Measurements from ENCODE around the gene NEDD8.
A peak's percentile ranks its signal among the peaks of the same experiment; 100 is the strongest.
"Not testable (repeated sequence)": the region's sequence is repeated elsewhere in the genome, so short reads cannot be mapped to it uniquely, and the experiment has no call there.

The NEDD8 gene

GRCh38 chr14:24228902-24229301 lies 3.3 kb downstream of the NEDD8 start:
- TF ChIP-seq CTCF (IDR thresholded peaks at IDR 0.05): no peak
- no peak for DNase-seq
- Mint-ChIP-seq H3K27me3 (ENCODE audit: low read depth, poor library complexity) (no peaks in the 10 kb centered on the region), H3K27ac (no peak overlapping the region), H3K36me3 (ENCODE audit: low read depth) (peaks cover 28% of the 10 kb centered on the region), H3K4me3 (no peak overlapping the region), H3K4me1 (peaks cover 21% of the 10 kb centered on the region), H3K9me3 (no peaks in the 10 kb centered on the region)

GRCh38 chr14:24226473-24226872 lies 5.7 kb downstream of the NEDD8 start:
- no peak for TF ChIP-seq CTCF (IDR thresholded peaks at IDR 0.05)
- peaks cover 7% of the 10 kb centered on the region for H3K4me1 Mint-ChIP-seq
- H3K27me3 Mint-ChIP-seq (ENCODE audit: low read depth, poor library complexity): no peaks in the 10 kb centered on the region
- DNase-seq: no peak
- no peak overlapping the region for H3K27ac Mint-ChIP-seq
- H3K9me3 Mint-ChIP-seq: no peaks in the 10 kb centered on the region
- no peak overlapping the region for H3K4me3 Mint-ChIP-seq
- peaks cover 28% of the 10 kb centered on the region for H3K36me3 Mint-ChIP-seq (ENCODE audit: low read depth)

- peak overlapping the region; percentile 16 for H3K27ac Mint-ChIP-seq
Measured at GRCh38 chr14:24224618-24225071, 7.5 kb downstream of the NEDD8 start.

GRCh38 chr14:24222987-24223386 lies 9.2 kb downstream of the NEDD8 start:
- not testable (repeated sequence) for H3K4me1 Mint-ChIP-seq; DNase-seq; H3K27me3 Mint-ChIP-seq (ENCODE audit: low read depth, poor library complexity); H3K4me3 Mint-ChIP-seq; H3K9me3 Mint-ChIP-seq; H3K27ac Mint-ChIP-seq
- H3K36me3 Mint-ChIP-seq (ENCODE audit: low read depth): peaks cover 23% of the 10 kb centered on the region

More at GRCh38 chr14:24224618-24225071, 7.5 kb downstream of the NEDD8 start:
- H3K36me3 Mint-ChIP-seq (ENCODE audit: low read depth): peaks cover 28% of the 10 kb centered on the region
- no peak for TF ChIP-seq CTCF (IDR thresholded peaks at IDR 0.05)
- H3K27me3 Mint-ChIP-seq (ENCODE audit: low read depth, poor library complexity): no peaks in the 10 kb centered on the region
- no peaks in the 10 kb centered on the region for H3K4me1 Mint-ChIP-seq
- H3K4me3 Mint-ChIP-seq: no peak overlapping the region
- no peaks in the 10 kb centered on the region for H3K9me3 Mint-ChIP-seq
- no peak for DNase-seq

- H3K27me3 Mint-ChIP-seq (ENCODE audit: low read depth, poor library complexity): no peaks in the 10 kb centered on the region
- no peak overlapping the region for H3K4me3 Mint-ChIP-seq
- H3K4me1 Mint-ChIP-seq: peaks cover 13% of the 10 kb centered on the region
- H3K36me3 Mint-ChIP-seq (ENCODE audit: low read depth): peaks cover 13% of the 10 kb centered on the region
- DNase-seq: no peak
- no peak overlapping the region for H3K27ac Mint-ChIP-seq
- TF ChIP-seq CTCF (IDR thresholded peaks at IDR 0.05): no peak
- no peaks in the 10 kb centered on the region for H3K9me3 Mint-ChIP-seq
Measured at GRCh38 chr14:24219521-24219920, 12.6 kb downstream of the NEDD8 start.

- Mint-ChIP-seq H3K9me3 (no peaks in the 10 kb centered on the region), H3K36me3 (ENCODE audit: low read depth) (peaks cover 10% of the 10 kb centered on the region), H3K27ac (no peak overlapping the region), H3K4me3 (no peak overlapping the region), H3K27me3 (ENCODE audit: low read depth, poor library complexity) (no peaks in the 10 kb centered on the region), H3K4me1 (peaks cover 18% of the 10 kb centered on the region)
- no peak for TF ChIP-seq CTCF (IDR thresholded peaks at IDR 0.05)
- no peak for DNase-seq
Measured at GRCh38 chr14:24219080-24219479, 13.1 kb downstream of the NEDD8 start.

- H3K9me3 Mint-ChIP-seq; DNase-seq; H3K27me3 Mint-ChIP-seq (ENCODE audit: low read depth, poor library complexity); H3K36me3 Mint-ChIP-seq (ENCODE audit: low read depth); H3K4me3 Mint-ChIP-seq; H3K27ac Mint-ChIP-seq: not testable (repeated sequence)
- H3K4me1 Mint-ChIP-seq: peaks cover 37% of the 10 kb centered on the region
Measured at GRCh38 chr14:24216876-24217275, 15.3 kb downstream of the NEDD8 start.

Data from nephron progenitor cell (in vitro differentiated cells).